Ectodermal cell (in vitro differentiated cells): ENCODE measurements around the gene BRINP2. TPM values are rescaled to one million over a fixed set of nuclear protein-coding genes. Genes with fewer than 3 reads are reported as not detected.
A peak's percentile ranks its signal among the peaks of the same experiment; 100 is the strongest.

Experiments
- H3K27ac ChIP-seq: 2 replicates; pipeline ENCODE4 v1.7.0; 2013; ENCODE audit warnings: mild to moderate bottlenecking, low read depth, low read length; ENCODE audit not compliant: insufficient read depth, poor library complexity, severe bottlenecking
- H3K27me3 ChIP-seq: 2 replicates; pipeline ENCODE4 v1.7.0; 2013; ENCODE audit warnings: mild to moderate bottlenecking, low read length; ENCODE audit not compliant: insufficient read depth, control insufficient read depth, poor library complexity, severe bottlenecking
- H3K36me3 ChIP-seq: one replicate; pipeline ENCODE4 v1.7.0; 2013; ENCODE audit warnings: low read length; ENCODE audit not compliant: control insufficient read depth, insufficient read depth
- H3K4me1 ChIP-seq: one replicate; pipeline ENCODE4 v1.7.0; 2013; ENCODE audit warnings: low read length; ENCODE audit not compliant: control insufficient read depth, insufficient read depth
- H3K4me3 ChIP-seq: 2 replicates; pipeline ENCODE4 v1.7.0; 2013; ENCODE audit warnings: low read depth, low read length, control low read depth; ENCODE audit not compliant: insufficient read depth
- H3K9me3 ChIP-seq: 2 replicates; pipeline ENCODE4 v1.7.0; 2013; ENCODE audit warnings: mild to moderate bottlenecking, low read length, moderate library complexity; ENCODE audit not compliant: control insufficient read depth
- WGBS, 2 experiments: methylation state at CpG; one replicate each; pipeline ENCODE4 v1.1.7; 2013; ENCODE audit warnings: missing lambda C conversion rate in 2 of 2; 5-methylcytosine and 5-hydroxymethylcytosine counted together
- polyA plus RNA-seq, 4 experiments: library from polyadenylated mRNA; stranded (reverse); fragments of 50-300 nt; gene quantifications; one replicate each; pipeline ENCODE4 v1.2.3, GENCODE V29; 2013

The BRINP2 gene
- polyA plus RNA-seq (2013, experiment 1 of 4): not detected
- polyA plus RNA-seq (2013, experiment 2 of 4): 0.12 TPM
- 0.16 TPM for polyA plus RNA-seq (2013, experiment 3 of 4)
- polyA plus RNA-seq (2013, experiment 4 of 4): 0.04 TPM

GRCh38 chr1:177170756-177171535 lies at the start of gene BRINP2:
TSS of gene BRINP2 (plus strand) at chr1:177170958. CDS start at chr1:177229877, 58,919 bp downstream.
- Histone ChIP-seq H3K4me3 (peak within 1 kb of the TSS; percentile 48), H3K27ac (no peak within 1 kb of the TSS), H3K27me3 (peaks cover 94% of the 10 kb centered on the region), H3K9me3 (no peaks in the 10 kb centered on the region), H3K36me3 (no peaks in the 10 kb centered on the region), H3K4me1 (peaks cover 5% of the 10 kb centered on the region)
- 1% methylated on average over 49 of the region's 49 CpGs for WGBS, 2 experiments

GRCh38 chr1:177122461-177123251 lies 48.1 kb upstream of the BRINP2 start:
- Histone ChIP-seq H3K9me3 (no peaks in the 10 kb centered on the region), H3K27ac (no peak overlapping the region), H3K4me1 (peaks cover 4% of the 10 kb centered on the region), H3K36me3 (no peaks in the 10 kb centered on the region), H3K27me3 (no peaks in the 10 kb centered on the region), H3K4me3 (no peak overlapping the region)
- WGBS, 2 experiments: 88 to 92% methylated on average over 12 of the region's 12 CpGs

- Histone ChIP-seq H3K36me3 (no peaks in the 10 kb centered on the region), H3K27me3 (no peaks in the 10 kb centered on the region), H3K4me1 (no peaks in the 10 kb centered on the region), H3K4me3 (no peak overlapping the region), H3K9me3 (no peaks in the 10 kb centered on the region), H3K27ac (no peak overlapping the region)
- WGBS, 2 experiments: 94 to 97% methylated on average over 3 to 4 of the region's 4 CpGs
Measured at GRCh38 chr1:177124577-177125278, 46.0 kb upstream of the BRINP2 start.

GRCh38 chr1:177126267-177126666 lies 44.5 kb upstream of the BRINP2 start:
- Histone ChIP-seq H3K4me1 (no peaks in the 10 kb centered on the region), H3K36me3 (no peaks in the 10 kb centered on the region), H3K4me3 (no peak overlapping the region), H3K9me3 (no peaks in the 10 kb centered on the region), H3K27me3 (no peaks in the 10 kb centered on the region), H3K27ac (no peak overlapping the region)
- WGBS, 2 experiments: 76 to 77% methylated on average over 3 of the region's 3 CpGs

GRCh38 chr1:177128665-177129281 lies 42.0 kb upstream of the BRINP2 start:
- Histone ChIP-seq H3K4me3 (no peak overlapping the region), H3K27ac (no peak overlapping the region), H3K27me3 (no peaks in the 10 kb centered on the region), H3K4me1 (no peaks in the 10 kb centered on the region), H3K9me3 (no peaks in the 10 kb centered on the region), H3K36me3 (no peaks in the 10 kb centered on the region)
- WGBS, 2 experiments: 91 to 96% methylated on average over 4 of the region's 4 CpGs

- no peaks in the 10 kb centered on the region for H3K36me3 ChIP-seq
- H3K27me3 ChIP-seq: no peaks in the 10 kb centered on the region
- no peaks in the 10 kb centered on the region for H3K4me1 ChIP-seq
- H3K9me3 ChIP-seq: no peaks in the 10 kb centered on the region
- no peak overlapping the region for H3K4me3 ChIP-seq
- WGBS, 2 experiments: 91 to 94% methylated on average over 5 of the region's 5 CpGs
- H3K27ac ChIP-seq: no peak overlapping the region
Measured at GRCh38 chr1:177130451-177130945, 40.3 kb upstream of the BRINP2 start.

GRCh38 chr1:177131723-177132122 lies 39.0 kb upstream of the BRINP2 start:
- Histone ChIP-seq H3K4me1 (no peaks in the 10 kb centered on the region), H3K9me3 (no peaks in the 10 kb centered on the region), H3K27ac (no peak overlapping the region), H3K4me3 (no peak overlapping the region), H3K36me3 (no peaks in the 10 kb centered on the region), H3K27me3 (no peaks in the 10 kb centered on the region)
- 85 to 89% methylated on average over 3 to 4 of the region's 4 CpGs for WGBS, 2 experiments

- Histone ChIP-seq H3K27me3 (no peaks in the 10 kb centered on the region), H3K9me3 (no peaks in the 10 kb centered on the region)
- 94 to 100% methylated on average over 2 of the region's 2 CpGs for WGBS, 2 experiments
Measured at GRCh38 chr1:177132141-177132540, 38.6 kb upstream of the BRINP2 start.

GRCh38 chr1:177133977-177134538 lies 36.7 kb upstream of the BRINP2 start:
- Histone ChIP-seq H3K9me3 (no peaks in the 10 kb centered on the region), H3K27me3 (no peaks in the 10 kb centered on the region), H3K36me3 (no peaks in the 10 kb centered on the region), H3K4me1 (no peaks in the 10 kb centered on the region), H3K27ac (no peak overlapping the region), H3K4me3 (no peak overlapping the region)
- 92 to 94% methylated on average over 4 of the region's 4 CpGs for WGBS, 2 experiments

More at GRCh38 chr1:177132141-177132540, 38.6 kb upstream of the BRINP2 start:
- Histone ChIP-seq H3K36me3 (no peaks in the 10 kb centered on the region), H3K4me1 (no peaks in the 10 kb centered on the region), H3K27ac (no peak overlapping the region), H3K4me3 (no peak overlapping the region)
